Thoracic aorta (tissue), 2 donors: ENCODE data around the gene TMC3. TPM values are rescaled to one million over a fixed set of nuclear protein-coding genes. Genes with fewer than 3 reads are reported as not detected.

ENCODE experiments used
- ATAC-seq: fragments of 150-250 bp; one replicate; pipeline ENCODE4 v1.8.0; 2017; ENCODE audit warnings: low read depth; ENCODE audit not compliant: insufficient number of reproducible peaks, low FRiP score
- DNase-seq: peaks from one replicate; pipeline ENCODE4 v3.0.0-alpha.2; 2020; ENCODE audit warnings: low spot score
- H3K27ac ChIP-seq, 2 donors: fragments of 200-600 bp; sonication (generic); 1 replicate in 1 of 2; 2 replicates in 1 of 2; pipeline ENCODE4 v1.5.1; 2016; ENCODE audit warnings: mild to moderate bottlenecking in 2 of 2, moderate library complexity in 2 of 2
- H3K27me3 ChIP-seq: fragments of 200-600 bp; sonication (generic); replicated peaks from 2 replicates; pipeline ENCODE4 v1.6.0; 2016; ENCODE audit warnings: mild to moderate bottlenecking; ENCODE audit not compliant: insufficient read depth
- H3K36me3 ChIP-seq: fragments of 200-600 bp; sonication (generic); one replicate; pipeline ENCODE4 v1.5.1; 2016
- H3K4me1 ChIP-seq, 2 donors: fragments of 200-600 bp; sonication (generic); 1 replicate in 1 of 2; 2 replicates in 1 of 2; pipeline versions ENCODE4 v1.5.1 to v1.6.0; 2016; ENCODE audit warnings: low read depth in 2 of 2, mild to moderate bottlenecking in 1 of 2; ENCODE audit not compliant: control insufficient read depth in 1 of 2
- H3K4me3 ChIP-seq: fragments of 200-600 bp; sonication (generic); 2 replicates; pipeline ENCODE4 v1.5.1; 2016; ENCODE audit warnings: mild to moderate bottlenecking
- H3K9me3 ChIP-seq: fragments of 200-600 bp; sonication (generic); 2 replicates; pipeline ENCODE4 v1.5.1; 2016
- total RNA-seq, 2 donors: library from RNA; depleted of rRNA; stranded (reverse); fragments of >200 nt; gene quantifications; one replicate each; pipeline versions ENCODE4 v1.1.0 to v1.2.3, GENCODE V29; 2016
- TF ChIP-seq, protein P1 (sequence below): fragments of 200-600 bp; sonication (generic); IDR thresholded peaks from one replicate; pipeline ENCODE4 v1.5.1; 2019; ENCODE audit warnings: antibody characterized with exemption

The TMC3 gene
- total RNA-seq, 2 donors from 2014 or later = 0.54 TPM; not detected in 1

DNA sequence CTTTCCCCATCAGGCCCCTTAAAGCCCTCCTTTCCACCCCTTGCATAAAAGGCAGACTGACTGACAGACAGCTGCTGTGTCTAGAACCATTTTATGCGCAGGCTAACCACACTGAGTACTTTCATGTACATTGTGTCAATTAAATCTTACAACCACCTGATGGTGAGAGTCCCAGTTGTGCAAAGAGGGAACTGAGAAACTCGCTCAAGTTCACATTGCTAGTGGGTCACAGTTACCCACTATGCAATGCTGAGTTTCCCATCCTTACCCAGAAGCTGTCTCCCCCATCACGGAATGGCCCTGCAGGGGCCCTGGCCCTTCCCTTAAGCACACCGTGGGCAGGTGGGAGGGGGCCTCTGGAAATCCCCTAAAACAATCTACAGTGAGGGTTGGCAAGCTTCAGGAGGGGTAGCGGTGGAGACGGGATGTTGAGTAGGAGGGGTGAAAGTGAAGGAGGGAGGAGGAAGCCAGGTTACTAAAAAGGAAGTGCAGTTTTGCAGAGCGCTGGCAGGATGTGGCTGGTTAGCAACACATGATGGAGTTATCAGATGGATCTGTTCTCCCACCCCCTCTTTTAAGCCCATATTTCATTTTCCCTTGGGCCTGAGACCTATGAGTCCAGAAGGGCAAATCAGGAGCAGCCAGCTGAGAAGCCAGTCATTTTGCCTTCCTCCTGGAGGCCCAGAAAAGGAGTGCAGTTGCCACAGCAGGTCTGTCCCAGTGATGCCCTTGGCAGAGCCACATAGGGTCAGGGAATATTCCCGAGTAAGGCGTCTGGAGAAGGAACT, 80.1 kb downstream of the TMC3 start:
- H3K27ac ChIP-seq = no peak overlapping the region
- no peak overlapping the region for H3K4me3 ChIP-seq
- H3K4me1 ChIP-seq = peaks cover 3 to 15% of the 10 kb centered on the region in 2 donors
- TF ChIP-seq, protein P1, sequence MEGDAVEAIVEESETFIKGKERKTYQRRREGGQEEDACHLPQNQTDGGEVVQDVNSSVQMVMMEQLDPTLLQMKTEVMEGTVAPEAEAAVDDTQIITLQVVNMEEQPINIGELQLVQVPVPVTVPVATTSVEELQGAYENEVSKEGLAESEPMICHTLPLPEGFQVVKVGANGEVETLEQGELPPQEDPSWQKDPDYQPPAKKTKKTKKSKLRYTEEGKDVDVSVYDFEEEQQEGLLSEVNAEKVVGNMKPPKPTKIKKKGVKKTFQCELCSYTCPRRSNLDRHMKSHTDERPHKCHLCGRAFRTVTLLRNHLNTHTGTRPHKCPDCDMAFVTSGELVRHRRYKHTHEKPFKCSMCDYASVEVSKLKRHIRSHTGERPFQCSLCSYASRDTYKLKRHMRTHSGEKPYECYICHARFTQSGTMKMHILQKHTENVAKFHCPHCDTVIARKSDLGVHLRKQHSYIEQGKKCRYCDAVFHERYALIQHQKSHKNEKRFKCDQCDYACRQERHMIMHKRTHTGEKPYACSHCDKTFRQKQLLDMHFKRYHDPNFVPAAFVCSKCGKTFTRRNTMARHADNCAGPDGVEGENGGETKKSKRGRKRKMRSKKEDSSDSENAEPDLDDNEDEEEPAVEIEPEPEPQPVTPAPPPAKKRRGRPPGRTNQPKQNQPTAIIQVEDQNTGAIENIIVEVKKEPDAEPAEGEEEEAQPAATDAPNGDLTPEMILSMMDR = no peak
- DNase-seq (no peak), ATAC-seq (no peak)
- no peaks in the 10 kb centered on the region for H3K36me3 ChIP-seq
- H3K9me3 ChIP-seq = no peaks in the 10 kb centered on the region
- no peaks in the 10 kb centered on the region for H3K27me3 ChIP-seq

DNA sequence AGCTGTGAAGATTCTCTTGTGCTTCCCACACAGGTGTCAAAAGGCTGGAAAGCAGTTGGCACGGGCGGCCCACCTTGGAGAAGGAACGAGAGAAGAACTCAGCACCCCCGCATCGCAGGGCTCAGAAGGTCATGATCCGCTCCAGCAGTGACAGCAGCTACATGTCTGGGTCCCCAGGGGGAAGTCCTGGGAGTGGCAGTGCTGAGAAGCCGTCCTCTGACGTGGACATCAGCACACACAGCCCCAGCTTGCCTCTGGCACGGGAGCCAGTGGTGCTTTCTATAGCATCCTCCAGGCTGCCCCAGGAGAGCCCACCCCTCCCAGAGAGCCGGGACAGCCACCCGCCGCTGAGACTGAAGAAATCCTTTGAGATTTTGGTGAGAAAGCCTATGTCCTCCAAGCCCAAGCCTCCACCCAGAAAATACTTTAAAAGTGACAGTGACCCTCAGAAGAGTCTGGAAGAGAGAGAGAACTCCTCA, 81.5 kb downstream of the TMC3 start:
- ATAC-seq = no peak
- H3K36me3 ChIP-seq = no peaks in the 10 kb centered on the region
- H3K27me3 ChIP-seq = no peaks in the 10 kb centered on the region
- H3K27ac ChIP-seq = no peak overlapping the region
- TF ChIP-seq, protein P1 = no peak
- peaks cover 3 to 14% of the 10 kb centered on the region in 2 donors for H3K4me1 ChIP-seq
- DNase-seq = no peak
- H3K4me3 ChIP-seq = no peak overlapping the region
- H3K9me3 ChIP-seq = no peaks in the 10 kb centered on the region

GRCh38 chr15:81291916-81292522, 82.0 kb downstream of the TMC3 start:
- Histone ChIP-seq H3K9me3 (no peaks in the 10 kb centered on the region), H3K27ac (no peak overlapping the region), H3K4me3 (no peak overlapping the region), H3K36me3 (no peaks in the 10 kb centered on the region), H3K27me3 (no peaks in the 10 kb centered on the region), H3K4me1 (peaks cover under 1 to 9% of the 10 kb centered on the region in 2 donors)
- ATAC-seq (no peak), DNase-seq (no peak)
- TF ChIP-seq, protein P1 = no peak

- DNase-seq (no peak), ATAC-seq (no peak)
- Histone ChIP-seq H3K9me3 (no peaks in the 10 kb centered on the region), H3K4me3 (no peak overlapping the region), H3K36me3 (no peaks in the 10 kb centered on the region), H3K27ac (no peak overlapping the region), H3K27me3 (no peaks in the 10 kb centered on the region), H3K4me1 (no peaks in the 10 kb centered on the region)
- TF ChIP-seq, protein P1 = no peak
Measured at GRCh38 chr15:81289910-81290309, 84.1 kb downstream of the TMC3 start.

DNA sequence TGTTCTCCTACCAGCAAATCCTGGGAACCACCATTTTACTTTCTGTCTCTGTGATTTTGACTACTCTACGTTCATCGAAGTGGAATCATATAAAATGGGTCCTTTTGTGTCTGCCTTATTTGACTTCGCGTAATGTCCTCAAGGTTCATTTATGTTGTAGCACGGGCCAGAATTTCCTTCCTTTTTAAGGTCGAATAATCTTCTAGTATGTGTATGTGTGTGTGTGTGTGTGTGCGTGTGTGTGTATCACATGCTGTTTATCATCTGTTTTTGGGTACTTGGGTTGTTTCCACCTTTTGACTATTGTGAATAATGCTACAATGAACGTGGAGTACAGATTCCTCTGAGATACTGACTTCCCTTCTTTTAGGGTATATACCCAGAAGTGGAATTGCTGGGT, 85.4 kb downstream of the TMC3 start:
- Histone ChIP-seq H3K4me3 (no peak overlapping the region), H3K36me3 (no peaks in the 10 kb centered on the region), H3K9me3 (no peaks in the 10 kb centered on the region), H3K4me1 (no peaks in the 10 kb centered on the region), H3K27ac (no peak overlapping the region), H3K27me3 (no peaks in the 10 kb centered on the region)
- no peak for DNase-seq
- no peak for ATAC-seq
- TF ChIP-seq, protein P1 = no peak
